ENCODE measurements around the gene RPS21.

DNA sequence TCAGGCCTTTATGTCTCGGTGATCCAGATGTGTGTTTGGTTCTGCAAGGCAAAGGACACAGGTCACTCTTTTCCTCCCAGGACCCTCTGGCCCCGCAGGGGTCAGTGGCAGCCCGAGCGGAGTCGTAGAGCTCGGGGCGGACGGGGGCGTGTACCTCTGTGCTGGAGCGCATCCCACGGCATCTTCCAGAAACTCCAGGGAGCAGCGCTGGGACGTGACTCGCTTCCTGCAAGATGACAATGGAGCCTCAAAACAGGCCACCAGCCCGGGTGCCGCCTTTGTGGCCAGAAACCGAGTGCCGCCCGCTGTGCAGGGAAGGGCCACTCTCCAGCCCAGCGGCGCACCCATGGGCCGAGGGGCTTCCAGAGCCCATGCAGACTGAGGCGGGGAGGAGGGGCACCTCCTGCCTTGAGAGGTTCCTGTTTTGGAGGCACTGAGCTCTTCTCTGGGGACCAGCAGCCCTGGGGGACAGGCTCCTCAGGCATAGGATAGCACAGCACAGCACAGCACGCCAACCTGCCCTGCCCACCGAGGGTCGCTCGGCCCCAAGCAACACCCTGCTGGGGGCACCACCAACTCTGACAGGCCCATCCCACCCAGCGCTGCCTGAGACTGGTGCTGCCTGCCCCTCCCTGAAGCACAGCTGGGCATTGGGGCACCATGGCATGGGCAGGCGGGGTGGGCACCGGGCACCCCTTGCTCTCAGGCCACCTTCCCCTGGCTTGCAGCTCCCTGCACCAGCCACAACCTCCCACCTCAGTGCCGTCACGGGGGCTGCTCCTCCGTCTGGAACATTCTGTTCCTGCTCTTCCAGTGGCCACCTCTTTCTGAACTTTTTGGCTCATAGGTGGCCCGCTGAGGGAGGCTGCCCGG is 9.7 kb downstream of the RPS21 start:
- TF ChIP-seq CTCF (IDR thresholded peaks at IDR 0.05) (no peak), POLR2A (IDR thresholded peaks at IDR 0.05) (no peak)

All from lower leg skin (tissue), 3 donors.